Endodermal cell (in vitro differentiated cells): ENCODE data around the gene COL9A3. TPM values are rescaled to one million over a fixed set of nuclear protein-coding genes. Genes with fewer than 3 reads are reported as not detected.

Experiments used
- DNase-seq: peaks from one replicate; pipeline ENCODE4 v3.0.0-alpha.2; 2017
- H3K27ac ChIP-seq: 2 replicates; pipeline ENCODE4 v1.5.1; 2013; ENCODE audit warnings: mild to moderate bottlenecking, low read depth, low read length, moderate library complexity
- H3K27me3 ChIP-seq: 2 replicates; pipeline ENCODE4 v1.6.1; 2013; ENCODE audit warnings: mild to moderate bottlenecking, low read length, moderate library complexity; ENCODE audit not compliant: insufficient read depth, control insufficient read depth, poor library complexity, severe bottlenecking
- H3K36me3 ChIP-seq: 2 replicates; pipeline ENCODE4 v1.7.0; 2013; ENCODE audit warnings: mild to moderate bottlenecking, low read length, moderate library complexity; ENCODE audit not compliant: control insufficient read depth, insufficient read depth
- H3K4me1 ChIP-seq: one replicate; pipeline ENCODE4 v1.7.0; 2013; ENCODE audit warnings: low read length; ENCODE audit not compliant: control insufficient read depth, insufficient read depth
- H3K4me3 ChIP-seq: 2 replicates; pipeline ENCODE4 v1.5.1; 2013; ENCODE audit warnings: mild to moderate bottlenecking, low read length, moderate library complexity
- H3K9ac ChIP-seq: 2 replicates; pipeline ENCODE4 v1.6.1; 2013; ENCODE audit warnings: mild to moderate bottlenecking, low read length, moderate library complexity; ENCODE audit not compliant: poor library complexity, severe bottlenecking; ENCODE audit errors: extremely low read depth
- H3K9me3 ChIP-seq: 2 replicates; pipeline ENCODE4 v1.6.1; 2013; ENCODE audit warnings: mild to moderate bottlenecking, low read length, moderate library complexity; ENCODE audit not compliant: control insufficient read depth
- H3K27ac Mint-ChIP-seq: 2 replicates; pipeline ENCODE4 v1.8.0; 2020; ENCODE audit warnings: mixed read lengths
- H3K27me3 Mint-ChIP-seq: 2 replicates; pipeline ENCODE4 v1.8.0; 2021; ENCODE audit warnings: mild to moderate bottlenecking, mixed read lengths; ENCODE audit not compliant: insufficient read depth
- H3K36me3 Mint-ChIP-seq: 2 replicates; pipeline ENCODE4 v1.8.0; 2020; ENCODE audit warnings: low read depth, mixed read lengths
- H3K4me1 Mint-ChIP-seq: 2 replicates; pipeline ENCODE4 v1.8.0; 2020; ENCODE audit warnings: mixed read lengths
- H3K4me3 Mint-ChIP-seq: 2 replicates; pipeline ENCODE4 v1.8.0; 2020; ENCODE audit warnings: mild to moderate bottlenecking, moderate library complexity, mixed read lengths
- H3K9me3 Mint-ChIP-seq: 2 replicates; pipeline ENCODE4 v1.8.0; 2020; ENCODE audit warnings: mild to moderate bottlenecking, mixed read lengths
- WGBS, 2 experiments: methylation state at CpG; one replicate each; pipeline versions ENCODE4 v1.1.5 to v1.1.7; 2013; ENCODE audit warnings: missing lambda C conversion rate in 2 of 2, mixed read lengths in 1 of 2; ENCODE audit not compliant: insufficient coverage in 1 of 2, insufficient read length in 1 of 2; 5-methylcytosine and 5-hydroxymethylcytosine counted together
- total RNA-seq, 2 donors: library from RNA; stranded (reverse); fragmentation: NEBNext Ultra II Directional in 1 of 2; extraction: Animal tissue kit (Norgen Biotek cat#: 25700) in 1 of 2; gene quantifications; 2 replicates in 1 of 2; 3 replicates in 1 of 2; pipeline ENCODE4 v1.2.1, GENCODE V29; 2021
- TF ChIP-seq, protein P1 (sequence below): fragments of 200-600 bp; sonication (generic); conservative IDR thresholded peaks from 2 replicates; pipeline ENCODE4 v1.5.0; 2021; ENCODE audit warnings: antibody characterized with exemption, mild to moderate bottlenecking

COL9A3 gene
- total RNA-seq, 2 donors from 2014 or later = 48.9 to 133 TPM

- H3K27me3 ChIP-seq = no peaks in the 10 kb centered on the region
- peak within 1 kb of the TSS; percentile 78 for H3K4me3 ChIP-seq
- TF ChIP-seq, protein P1, sequence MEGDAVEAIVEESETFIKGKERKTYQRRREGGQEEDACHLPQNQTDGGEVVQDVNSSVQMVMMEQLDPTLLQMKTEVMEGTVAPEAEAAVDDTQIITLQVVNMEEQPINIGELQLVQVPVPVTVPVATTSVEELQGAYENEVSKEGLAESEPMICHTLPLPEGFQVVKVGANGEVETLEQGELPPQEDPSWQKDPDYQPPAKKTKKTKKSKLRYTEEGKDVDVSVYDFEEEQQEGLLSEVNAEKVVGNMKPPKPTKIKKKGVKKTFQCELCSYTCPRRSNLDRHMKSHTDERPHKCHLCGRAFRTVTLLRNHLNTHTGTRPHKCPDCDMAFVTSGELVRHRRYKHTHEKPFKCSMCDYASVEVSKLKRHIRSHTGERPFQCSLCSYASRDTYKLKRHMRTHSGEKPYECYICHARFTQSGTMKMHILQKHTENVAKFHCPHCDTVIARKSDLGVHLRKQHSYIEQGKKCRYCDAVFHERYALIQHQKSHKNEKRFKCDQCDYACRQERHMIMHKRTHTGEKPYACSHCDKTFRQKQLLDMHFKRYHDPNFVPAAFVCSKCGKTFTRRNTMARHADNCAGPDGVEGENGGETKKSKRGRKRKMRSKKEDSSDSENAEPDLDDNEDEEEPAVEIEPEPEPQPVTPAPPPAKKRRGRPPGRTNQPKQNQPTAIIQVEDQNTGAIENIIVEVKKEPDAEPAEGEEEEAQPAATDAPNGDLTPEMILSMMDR = no peak
- 1% methylated on average over 54 of the region's 77 CpGs; no CpG with 5 or more reads in 1 of the 2 experiments for WGBS, 2 experiments
- no peak within 1 kb of the TSS for H3K27ac ChIP-seq
- H3K9me3 ChIP-seq = no peaks in the 10 kb centered on the region
- Mint-ChIP-seq H3K27ac (no peak within 1 kb of the TSS), H3K9me3 (no peaks in the 10 kb centered on the region), H3K27me3 (peaks cover 4% of the 10 kb centered on the region), H3K4me3 (peak within 1 kb of the TSS; percentile 74), H3K36me3 (peaks cover 15% of the 10 kb centered on the region), H3K4me1 (no peaks in the 10 kb centered on the region)
- H3K36me3 ChIP-seq = peaks cover 30% of the 10 kb centered on the region
- peak; percentile 83 for DNase-seq
- no peaks in the 10 kb centered on the region for H3K4me1 ChIP-seq
- H3K9ac ChIP-seq = no peak within 1 kb of the TSS
Measured at GRCh38 chr20:62804627-62805154, 12.2 kb upstream of the COL9A3 start, which contains the start of gene OGFR. OGFR (plus strand) TSS chr20:62804835; CDS start chr20:62804860, 25 bp downstream.

- H3K27me3 ChIP-seq = no peaks in the 10 kb centered on the region
- no peaks in the 10 kb centered on the region for H3K4me1 ChIP-seq
- DNase-seq = peak; percentile 69
- Mint-ChIP-seq H3K4me1 (no peaks in the 10 kb centered on the region), H3K27me3 (peaks cover 4% of the 10 kb centered on the region), H3K9me3 (no peaks in the 10 kb centered on the region), H3K36me3 (peaks cover 9% of the 10 kb centered on the region), H3K27ac (no peak overlapping the region), H3K4me3 (peak overlapping the region; percentile 74)
- WGBS, 2 experiments = 1 to 2% methylated on average over 13 to 58 of the region's 58 CpGs
- no peak overlapping the region for H3K9ac ChIP-seq
- H3K9me3 ChIP-seq = no peaks in the 10 kb centered on the region
- H3K36me3 ChIP-seq = peaks cover 30% of the 10 kb centered on the region
- H3K27ac ChIP-seq = no peak overlapping the region
- H3K4me3 ChIP-seq = peak overlapping the region; percentile 78
- TF ChIP-seq, protein P1 = no peak
Measured at GRCh38 chr20:62805155-62805710, 11.6 kb upstream of the COL9A3 start.

DNA sequence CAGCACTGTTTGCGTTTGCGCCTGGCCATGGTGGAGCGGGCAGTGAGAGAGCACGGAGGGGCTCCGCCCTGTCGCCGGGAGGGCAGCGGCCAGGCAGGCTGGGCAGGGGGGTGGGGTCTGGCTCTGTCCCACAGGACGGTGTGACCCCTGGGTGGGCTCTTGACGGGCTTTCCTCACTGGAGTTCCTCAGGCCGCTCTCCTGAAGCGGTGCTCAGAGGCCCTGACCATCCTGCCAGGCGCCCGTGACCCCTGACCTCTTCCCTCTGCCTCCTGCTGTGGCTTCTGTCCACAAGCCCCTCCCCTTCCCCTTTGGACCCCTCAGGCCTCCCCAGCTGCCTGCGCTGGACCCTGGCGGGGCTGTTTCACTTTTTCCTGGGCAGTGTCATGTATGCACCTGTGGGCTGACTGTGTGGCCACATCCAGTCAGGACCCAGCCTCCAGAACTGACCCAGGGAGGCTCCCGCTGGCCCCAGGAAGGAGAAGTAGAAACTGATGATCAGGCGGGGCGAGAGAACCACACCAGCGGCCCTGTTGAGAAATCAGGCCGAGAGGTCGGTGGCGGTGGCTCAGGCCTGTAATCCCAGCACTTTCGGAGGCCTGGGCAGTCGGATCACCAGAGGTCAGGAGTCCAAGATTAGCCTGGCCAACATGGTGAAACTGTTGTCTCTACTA is 11.0 kb upstream of the COL9A3 start:
- Histone ChIP-seq H3K4me1 (no peaks in the 10 kb centered on the region), H3K4me3 (peak overlapping the region; percentile 78), H3K36me3 (peaks cover 29% of the 10 kb centered on the region), H3K27me3 (no peaks in the 10 kb centered on the region), H3K27ac (no peak overlapping the region), H3K9me3 (no peaks in the 10 kb centered on the region), H3K9ac (no peak overlapping the region)
- Mint-ChIP-seq H3K27ac (no peak overlapping the region), H3K9me3 (no peaks in the 10 kb centered on the region), H3K4me1 (no peaks in the 10 kb centered on the region), H3K36me3 (peaks cover 6% of the 10 kb centered on the region), H3K4me3 (peak overlapping the region; percentile 74), H3K27me3 (peaks cover 4% of the 10 kb centered on the region)
- no peak for DNase-seq
- TF ChIP-seq, protein P1 = no peak
- 42 to 63% methylated on average over 13 to 25 of the region's 25 CpGs for WGBS, 2 experiments
